Measurements from ENCODE around the gene VCX3A. TPM values are rescaled to one million over a fixed set of nuclear protein-coding genes. Genes with fewer than 3 reads are reported as not detected.
"Not testable (repeated sequence)": the region's sequence is repeated elsewhere in the genome, so short reads cannot be mapped to it uniquely, and the experiment has no call there.

VCX3A gene
- not detected for total RNA-seq

- not testable (repeated sequence) for ATAC-seq
Measured at GRCh38 chrX:6535018-6535417, at the start of gene VCX3A. Gene VCX3A, minus strand, starts transcription at chrX:6535118. Its CDS starts 621 bp downstream, at chrX:6534497.

GRCh38 chrX:6574762-6575161 is 39.8 kb upstream of the VCX3A start:
- no peak for ATAC-seq

GRCh38 chrX:6568031-6568430 is 33.1 kb upstream of the VCX3A start:
- no peak for ATAC-seq

GRCh38 chrX:6558979-6559378 is 24.1 kb upstream of the VCX3A start:
- no peak for ATAC-seq

GRCh38 chrX:6557690-6558089 is 22.8 kb upstream of the VCX3A start:
- ATAC-seq = no peak

- no peak for ATAC-seq
Measured at GRCh38 chrX:6550999-6551398, 16.1 kb upstream of the VCX3A start.

GRCh38 chrX:6545712-6546111 is 10.8 kb upstream of the VCX3A start:
- no peak for ATAC-seq

- ATAC-seq = no peak
Measured at GRCh38 chrX:6526564-6527136, 8.3 kb downstream of the VCX3A start.

GRCh38 chrX:6517376-6517775 is 17.5 kb downstream of the VCX3A start:
- no peak for ATAC-seq

GRCh38 chrX:6506444-6506843 is 28.5 kb downstream of the VCX3A start:
- no peak for ATAC-seq

GRCh38 chrX:6505960-6506359 is 29.0 kb downstream of the VCX3A start:
- ATAC-seq = no peak

- ATAC-seq = no peak
Measured at GRCh38 chrX:6500719-6501118, 34.2 kb downstream of the VCX3A start.

GRCh38 chrX:6498324-6498723 is 36.6 kb downstream of the VCX3A start:
- ATAC-seq = no peak

Measured in esophagus mucosa (tissue), 1 donor.